ENCODE data around the gene TLL2. TPM values are rescaled to one million over a fixed set of nuclear protein-coding genes. Genes with fewer than 3 reads are reported as not detected.

Gene TLL2
- total and polyA plus RNA-seq, 9 of the 15 experiments (the other 6 are each of a cell fraction or from before 2014, with no cell fraction given), result 0.09 TPM; not detected in 8

DNA sequence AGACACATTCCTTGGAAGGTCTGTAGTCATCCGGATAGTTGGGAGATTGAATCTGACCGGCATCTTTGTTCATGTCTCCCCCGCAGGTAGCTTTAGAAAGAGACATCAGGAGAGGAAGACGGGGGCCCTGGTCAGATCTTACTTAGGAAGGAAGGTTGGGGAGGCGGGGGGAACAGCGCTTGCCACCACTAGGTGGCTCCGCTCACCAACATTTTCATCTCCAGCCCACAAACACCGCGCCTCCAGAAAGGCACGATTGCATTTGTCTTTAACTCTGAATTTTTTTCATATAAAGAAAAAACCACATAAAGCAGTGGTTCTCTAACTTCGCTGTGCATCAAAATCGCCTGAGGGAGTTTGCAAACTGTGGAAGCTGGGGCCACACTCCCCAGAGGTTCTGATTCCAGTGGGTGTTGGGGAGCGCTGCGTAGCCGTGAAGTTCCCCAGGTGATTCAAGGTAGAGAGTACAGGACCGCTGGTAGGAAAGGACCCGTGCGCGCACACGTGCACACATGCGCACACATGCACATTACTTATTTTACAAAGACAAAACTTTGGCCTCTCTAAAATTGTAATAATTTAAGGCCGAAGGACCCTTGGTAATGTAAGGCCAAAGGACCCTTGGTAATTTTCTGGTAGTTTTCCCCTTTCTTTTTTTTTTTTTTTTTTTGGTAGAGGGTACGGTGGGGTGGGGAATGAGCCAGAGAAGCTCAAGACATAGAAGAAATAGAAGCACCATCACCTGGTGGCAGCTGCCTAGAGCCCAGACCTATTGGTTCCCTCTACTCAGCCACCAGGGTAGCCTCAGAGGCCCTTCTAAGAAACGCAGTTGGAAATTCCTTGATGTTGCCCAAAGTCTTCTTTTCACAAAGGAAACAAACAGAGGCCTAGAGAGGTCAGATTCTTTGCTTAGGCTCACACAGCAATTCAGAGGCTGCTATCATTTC is 117.5 kb downstream of the TLL2 start:
- Histone ChIP-seq H3K4me3 (no peak overlapping the region), H3K4me1 (replicated peaks in 1 of 2; ENCODE audit: control insufficient read depth in 2 of 2, insufficient read depth in 2 of 2, low read length in 2 of 2) (no peaks in the 10 kb centered on the region), H3K27me3 (ENCODE audit: control insufficient read depth in 2 of 2, insufficient read depth in 2 of 2, low read length in 2 of 2) (peaks cover 10 to 28% of the 10 kb centered on the region in 2 experiments; a peak in 3 of 5 replicates), H3K27ac (ENCODE audit: extremely low read depth, low read depth, low read length) (no peak overlapping the region), H3K4me2 (ENCODE audit: insufficient read depth, low read length) (no peak overlapping the region), H3K9ac (ENCODE audit: insufficient read depth in 1 of 2, low read depth in 2 of 2, low read length in 2 of 2) (no peak overlapping the region), H4K20me1 (replicated peaks; ENCODE audit: control insufficient read depth, insufficient read depth, low read length) (no peaks in the 10 kb centered on the region), H3K79me2 (ENCODE audit: control insufficient read depth, insufficient read depth, low read length) (no peaks in the 10 kb centered on the region), H3K36me3 (ENCODE audit: control insufficient read depth, insufficient read depth, low read length) (no peaks in the 10 kb centered on the region), H2AFZ (ENCODE audit: low read depth, low read length) (no peak overlapping the region), H3K9me3 (replicated peaks; ENCODE audit: control insufficient read depth, insufficient read depth, low read depth, low read length) (no peaks in the 10 kb centered on the region), H3K9me1 (ENCODE audit: control insufficient read depth, insufficient read depth, low read length) (no peaks in the 10 kb centered on the region)
- FAIRE-seq, result peak; percentile 77
- peak; percentile 95 for ATAC-seq
- intact Hi-C loops (cut with micrococcal nuclease) (loop anchor here (5.0 to 10.0 kb wide), 3 partner anchors 116 to 249 kb away; partner anchors contain the start of gene TLL2), in situ Hi-C loops (cut with MboI) (no loop called here)
- ChIA-PET CTCF (ENCODE audit: low intra/inter-chr PET ratio) (interaction anchor here (0.6 to 1.1 kb wide), 2 partner anchors 116 to 630 kb away, joined by 3 to 4 read pairs; no protein-coding TSS in a partner anchor), POLR2A (interaction anchor here (1.9 kb wide), 1 partner anchor 15 kb away, joined by 5 read pairs; no protein-coding TSS in a partner anchor)
- DNase-seq (ENCODE audit: extremely low read depth in 1 of 4, low spot score in 3 of 4), result peak; percentile 70 to 76 (median 74)
- WGBS (ENCODE audit: insufficient coverage, low coverage, missing lambda C conversion rate), result 12% methylated on average over 23 of the region's 24 CpGs
- no TSS peak for BruUV-seq (replicated peaks)
- no peak for TF ChIP-seq HMG20A (CRISPR knock-in tag; conservative IDR thresholded peaks at IDR 0.05)
- no peak for TF ChIP-seq SMARCA4 (IDR thresholded peaks at IDR 0.05)
- TF ChIP-seq, protein P1, sequence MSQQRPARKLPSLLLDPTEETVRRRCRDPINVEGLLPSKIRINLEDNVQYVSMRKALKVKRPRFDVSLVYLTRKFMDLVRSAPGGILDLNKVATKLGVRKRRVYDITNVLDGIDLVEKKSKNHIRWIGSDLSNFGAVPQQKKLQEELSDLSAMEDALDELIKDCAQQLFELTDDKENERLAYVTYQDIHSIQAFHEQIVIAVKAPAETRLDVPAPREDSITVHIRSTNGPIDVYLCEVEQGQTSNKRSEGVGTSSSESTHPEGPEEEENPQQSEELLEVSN (IDR thresholded peaks at IDR 0.05; ENCODE audit: borderline replicate concordance in 1 of 2, extremely low read depth in 1 of 2, insufficient read depth in 1 of 2, insufficient read length in 1 of 2, low read depth in 1 of 2, low read length in 1 of 2, poor library complexity in 1 of 2, severe bottlenecking in 1 of 2), result no peak
- TF ChIP-seq, protein P2, sequence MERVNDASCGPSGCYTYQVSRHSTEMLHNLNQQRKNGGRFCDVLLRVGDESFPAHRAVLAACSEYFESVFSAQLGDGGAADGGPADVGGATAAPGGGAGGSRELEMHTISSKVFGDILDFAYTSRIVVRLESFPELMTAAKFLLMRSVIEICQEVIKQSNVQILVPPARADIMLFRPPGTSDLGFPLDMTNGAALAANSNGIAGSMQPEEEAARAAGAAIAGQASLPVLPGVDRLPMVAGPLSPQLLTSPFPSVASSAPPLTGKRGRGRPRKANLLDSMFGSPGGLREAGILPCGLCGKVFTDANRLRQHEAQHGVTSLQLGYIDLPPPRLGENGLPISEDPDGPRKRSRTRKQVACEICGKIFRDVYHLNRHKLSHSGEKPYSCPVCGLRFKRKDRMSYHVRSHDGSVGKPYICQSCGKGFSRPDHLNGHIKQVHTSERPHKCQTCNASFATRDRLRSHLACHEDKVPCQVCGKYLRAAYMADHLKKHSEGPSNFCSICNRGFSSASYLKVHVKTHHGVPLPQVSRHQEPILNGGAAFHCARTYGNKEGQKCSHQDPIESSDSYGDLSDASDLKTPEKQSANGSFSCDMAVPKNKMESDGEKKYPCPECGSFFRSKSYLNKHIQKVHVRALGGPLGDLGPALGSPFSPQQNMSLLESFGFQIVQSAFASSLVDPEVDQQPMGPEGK (CRISPR knock-in tag; IDR thresholded peaks at IDR 0.05; ENCODE audit: borderline replicate concordance), result no peak
- TF ChIP-seq ZNF583 (CRISPR knock-in tag; IDR thresholded peaks at IDR 0.05), result no peak
- no peak for TF ChIP-seq ZBTB8A (IDR thresholded peaks at IDR 0.05; ENCODE audit: partially characterized antibody)
- TF ChIP-seq, protein P3, sequence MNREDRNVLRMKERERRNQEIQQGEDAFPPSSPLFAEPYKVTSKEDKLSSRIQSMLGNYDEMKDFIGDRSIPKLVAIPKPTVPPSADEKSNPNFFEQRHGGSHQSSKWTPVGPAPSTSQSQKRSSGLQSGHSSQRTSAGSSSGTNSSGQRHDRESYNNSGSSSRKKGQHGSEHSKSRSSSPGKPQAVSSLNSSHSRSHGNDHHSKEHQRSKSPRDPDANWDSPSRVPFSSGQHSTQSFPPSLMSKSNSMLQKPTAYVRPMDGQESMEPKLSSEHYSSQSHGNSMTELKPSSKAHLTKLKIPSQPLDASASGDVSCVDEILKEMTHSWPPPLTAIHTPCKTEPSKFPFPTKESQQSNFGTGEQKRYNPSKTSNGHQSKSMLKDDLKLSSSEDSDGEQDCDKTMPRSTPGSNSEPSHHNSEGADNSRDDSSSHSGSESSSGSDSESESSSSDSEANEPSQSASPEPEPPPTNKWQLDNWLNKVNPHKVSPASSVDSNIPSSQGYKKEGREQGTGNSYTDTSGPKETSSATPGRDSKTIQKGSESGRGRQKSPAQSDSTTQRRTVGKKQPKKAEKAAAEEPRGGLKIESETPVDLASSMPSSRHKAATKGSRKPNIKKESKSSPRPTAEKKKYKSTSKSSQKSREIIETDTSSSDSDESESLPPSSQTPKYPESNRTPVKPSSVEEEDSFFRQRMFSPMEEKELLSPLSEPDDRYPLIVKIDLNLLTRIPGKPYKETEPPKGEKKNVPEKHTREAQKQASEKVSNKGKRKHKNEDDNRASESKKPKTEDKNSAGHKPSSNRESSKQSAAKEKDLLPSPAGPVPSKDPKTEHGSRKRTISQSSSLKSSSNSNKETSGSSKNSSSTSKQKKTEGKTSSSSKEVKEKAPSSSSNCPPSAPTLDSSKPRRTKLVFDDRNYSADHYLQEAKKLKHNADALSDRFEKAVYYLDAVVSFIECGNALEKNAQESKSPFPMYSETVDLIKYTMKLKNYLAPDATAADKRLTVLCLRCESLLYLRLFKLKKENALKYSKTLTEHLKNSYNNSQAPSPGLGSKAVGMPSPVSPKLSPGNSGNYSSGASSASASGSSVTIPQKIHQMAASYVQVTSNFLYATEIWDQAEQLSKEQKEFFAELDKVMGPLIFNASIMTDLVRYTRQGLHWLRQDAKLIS (CRISPR knock-in tag; IDR thresholded peaks at IDR 0.05), result no peak
- no peak for TF ChIP-seq BRF1 (IDR thresholded peaks at IDR 0.05; ENCODE audit: borderline replicate concordance, extremely low read depth, insufficient read length)
- TF ChIP-seq TARDBP (IDR thresholded peaks at IDR 0.05), result no peak
- TF ChIP-seq, protein P4, sequence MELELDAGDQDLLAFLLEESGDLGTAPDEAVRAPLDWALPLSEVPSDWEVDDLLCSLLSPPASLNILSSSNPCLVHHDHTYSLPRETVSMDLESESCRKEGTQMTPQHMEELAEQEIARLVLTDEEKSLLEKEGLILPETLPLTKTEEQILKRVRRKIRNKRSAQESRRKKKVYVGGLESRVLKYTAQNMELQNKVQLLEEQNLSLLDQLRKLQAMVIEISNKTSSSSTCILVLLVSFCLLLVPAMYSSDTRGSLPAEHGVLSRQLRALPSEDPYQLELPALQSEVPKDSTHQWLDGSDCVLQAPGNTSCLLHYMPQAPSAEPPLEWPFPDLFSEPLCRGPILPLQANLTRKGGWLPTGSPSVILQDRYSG (tag; conservative IDR thresholded peaks at IDR 0.05; ENCODE audit: low read depth), result no peak
- peak; percentile 52; the same call in 1 of the 2 replicates for TF ChIP-seq STAG1 (CRISPR knock-in tag; IDR thresholded peaks at IDR 0.05; ENCODE audit: borderline replicate concordance)
- TF ChIP-seq SMARCE1 (IDR thresholded peaks at IDR 0.05), result no peak

Data from K562 (cell line).